Measurements from ENCODE around the gene SSBP2. TPM values are rescaled to one million over a fixed set of nuclear protein-coding genes. Genes with fewer than 3 reads are reported as not detected.

Gene SSBP2
- total RNA-seq, 1 donor from 2014 or later = 24.3 TPM

DNA sequence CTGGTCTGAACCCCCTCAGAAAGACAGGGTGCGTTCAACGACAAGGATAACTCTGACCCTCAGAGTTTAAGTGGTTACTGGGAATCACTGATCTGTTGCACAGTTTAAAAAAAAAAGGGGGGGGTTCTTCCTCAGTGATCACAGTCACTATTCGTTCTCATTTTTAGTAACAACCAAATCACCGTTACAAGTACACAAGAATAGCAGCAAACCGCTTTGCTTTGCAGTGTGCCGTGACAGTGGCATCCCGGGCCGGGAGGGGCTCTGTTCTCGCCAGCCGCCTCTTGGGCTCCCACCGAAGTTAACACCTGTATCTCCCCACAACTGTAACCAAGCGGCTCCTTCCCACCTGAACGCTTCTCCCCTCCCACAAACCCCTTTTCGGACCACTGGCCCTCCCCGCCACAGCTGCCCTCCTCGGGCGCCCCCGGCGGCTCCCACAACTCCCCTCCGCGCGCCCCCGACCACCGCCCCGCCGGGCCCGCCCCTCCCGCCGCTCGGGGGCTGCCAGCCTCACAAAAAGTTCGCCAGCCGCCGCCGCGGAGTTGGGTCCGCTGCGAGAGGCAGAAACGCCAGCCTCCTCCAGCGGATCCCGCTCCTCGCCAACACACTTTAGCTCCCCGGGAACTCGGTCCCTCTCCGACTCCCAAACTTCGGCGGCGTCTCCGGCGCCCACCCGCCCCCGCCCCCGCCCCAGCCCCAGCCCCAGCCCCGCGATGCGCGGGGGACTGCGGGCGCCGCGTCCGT is 1.2 kb downstream of the SSBP2 start:
- Mint-ChIP-seq H3K27me3 (ENCODE audit: low read depth) (peaks cover 13% of the 10 kb centered on the region), H3K9me3 (no peaks in the 10 kb centered on the region), H3K4me1 (ENCODE audit: low read depth) (peaks cover 37% of the 10 kb centered on the region), H3K4me3 (ENCODE audit: low read depth) (peak overlapping the region; percentile 92), H3K36me3 (ENCODE audit: low read depth) (no peaks in the 10 kb centered on the region), H3K27ac (peak overlapping the region; percentile 91)
- peak; percentile 35 for DNase-seq (ENCODE audit: low spot score)
- intact Hi-C loops (cut with micrococcal nuclease) = loop anchor here (1.0 to 5.0 kb wide), 6 partner anchors 117 to 447 kb away; partner anchors contain the start of gene ZCCHC9

- intact Hi-C loops (cut with micrococcal nuclease) = loop anchor here (1.0 to 2.0 kb wide), 3 partner anchors 116 to 242 kb away; no protein-coding TSS in a partner anchor
- peak overlapping the region; percentile 91 for H3K27ac Mint-ChIP-seq
- no peak for DNase-seq (ENCODE audit: low spot score)
- no peaks in the 10 kb centered on the region for H3K36me3 Mint-ChIP-seq (ENCODE audit: low read depth)
- H3K9me3 Mint-ChIP-seq = no peaks in the 10 kb centered on the region
- H3K4me1 Mint-ChIP-seq (ENCODE audit: low read depth) = peaks cover 35% of the 10 kb centered on the region
- peak overlapping the region; percentile 92 for H3K4me3 Mint-ChIP-seq (ENCODE audit: low read depth)
- H3K27me3 Mint-ChIP-seq (ENCODE audit: low read depth) = peaks cover 10% of the 10 kb centered on the region
Observed at GRCh38 chr5:81749192-81749560, 1.7 kb downstream of the SSBP2 start.

DNA sequence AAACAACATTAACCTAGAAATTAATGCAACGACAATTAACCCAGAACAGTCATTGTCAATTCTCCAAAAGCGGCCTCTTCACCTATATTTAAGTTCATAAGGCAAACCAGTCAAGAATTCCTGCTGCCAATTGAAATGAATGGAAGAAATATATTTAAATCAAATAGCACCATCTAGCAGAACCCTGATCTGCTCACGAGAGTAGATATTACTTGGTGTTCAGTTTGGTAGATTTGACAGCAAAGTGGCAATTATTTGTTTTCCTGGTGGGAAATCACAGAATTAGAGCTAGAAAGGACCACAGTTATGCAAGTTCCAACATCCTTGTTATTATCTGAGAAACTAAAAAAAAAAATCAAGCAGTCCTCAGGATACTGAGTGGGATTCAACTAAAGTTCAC is 2.3 kb downstream of the SSBP2 start:
- Mint-ChIP-seq H3K27me3 (ENCODE audit: low read depth) (peaks cover 7% of the 10 kb centered on the region), H3K27ac (no peak overlapping the region), H3K9me3 (no peaks in the 10 kb centered on the region), H3K4me3 (ENCODE audit: low read depth) (peak overlapping the region; percentile 92), H3K4me1 (ENCODE audit: low read depth) (peaks cover 35% of the 10 kb centered on the region), H3K36me3 (ENCODE audit: low read depth) (peaks cover 3% of the 10 kb centered on the region)
- DNase-seq (ENCODE audit: low spot score) = no peak
- intact Hi-C loops (cut with micrococcal nuclease) = loop anchor here (2.0 kb wide), 2 partner anchors 116 to 234 kb away; no protein-coding TSS in a partner anchor

- Mint-ChIP-seq H3K27ac (no peak overlapping the region), H3K27me3 (ENCODE audit: low read depth) (peaks cover 1% of the 10 kb centered on the region), H3K36me3 (ENCODE audit: low read depth) (peaks cover 9% of the 10 kb centered on the region), H3K9me3 (no peaks in the 10 kb centered on the region), H3K4me1 (ENCODE audit: low read depth) (peaks cover 32% of the 10 kb centered on the region), H3K4me3 (ENCODE audit: low read depth) (no peak overlapping the region)
- intact Hi-C loops (cut with micrococcal nuclease) = no loop called here
- DNase-seq (ENCODE audit: low spot score) = no peak
Observed at GRCh38 chr5:81747030-81747429, 3.9 kb downstream of the SSBP2 start.

DNA sequence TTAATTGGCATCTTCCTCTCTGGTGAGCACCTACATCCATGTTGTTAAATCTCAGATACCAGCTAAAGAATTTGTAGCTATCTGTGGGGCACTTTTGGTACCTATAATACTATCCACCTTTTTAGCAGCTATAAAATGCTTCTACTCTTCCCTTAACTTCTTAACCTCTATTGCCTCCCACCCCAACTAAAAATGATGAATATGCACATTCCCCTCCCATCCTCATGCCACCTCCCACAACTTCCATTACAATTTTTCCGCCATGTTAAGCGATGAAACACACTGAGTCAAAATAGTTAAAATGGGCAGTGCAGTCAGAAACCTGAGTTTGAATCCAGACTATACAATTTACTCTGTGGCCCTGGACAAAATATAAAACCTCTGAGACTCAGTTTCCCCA is 10.1 kb downstream of the SSBP2 start:
- no peaks in the 10 kb centered on the region for H3K27me3 Mint-ChIP-seq (ENCODE audit: low read depth)
- H3K4me3 Mint-ChIP-seq (ENCODE audit: low read depth) = no peak overlapping the region
- peaks cover 22% of the 10 kb centered on the region for H3K36me3 Mint-ChIP-seq (ENCODE audit: low read depth)
- peaks cover 8% of the 10 kb centered on the region for H3K4me1 Mint-ChIP-seq (ENCODE audit: low read depth)
- no peak overlapping the region for H3K27ac Mint-ChIP-seq
- no peaks in the 10 kb centered on the region for H3K9me3 Mint-ChIP-seq
- intact Hi-C loops (cut with micrococcal nuclease) = no loop called here
- DNase-seq (ENCODE audit: low spot score) = no peak

GRCh38 chr5:81739291-81739690 is 11.6 kb downstream of the SSBP2 start:
- H3K27me3 Mint-ChIP-seq (ENCODE audit: low read depth) = no peaks in the 10 kb centered on the region
- DNase-seq (ENCODE audit: low spot score) = no peak
- H3K4me1 Mint-ChIP-seq (ENCODE audit: low read depth) = peaks cover 9% of the 10 kb centered on the region
- peaks cover 22% of the 10 kb centered on the region for H3K36me3 Mint-ChIP-seq (ENCODE audit: low read depth)
- H3K9me3 Mint-ChIP-seq = no peaks in the 10 kb centered on the region
- no peak overlapping the region for H3K4me3 Mint-ChIP-seq (ENCODE audit: low read depth)
- intact Hi-C loops (cut with micrococcal nuclease) = no loop called here
- no peak overlapping the region for H3K27ac Mint-ChIP-seq

DNA sequence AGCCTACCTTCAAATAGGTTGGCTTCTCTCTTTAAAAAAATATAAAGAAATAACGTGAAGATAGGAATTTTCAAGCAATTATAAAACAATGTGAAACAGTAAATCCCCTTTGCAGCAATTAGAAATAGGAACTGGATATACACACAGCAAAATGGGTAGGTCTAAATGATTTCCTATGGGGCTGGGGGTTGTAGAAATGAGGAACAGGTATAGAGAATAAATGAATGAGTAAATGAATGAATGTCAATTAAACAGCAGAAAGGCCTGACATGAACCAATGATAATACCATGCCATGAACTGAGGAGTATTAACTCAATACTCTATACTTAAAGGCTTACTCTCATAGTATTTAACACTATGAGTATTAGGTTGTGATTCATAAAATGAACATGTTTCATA is 21.6 kb downstream of the SSBP2 start:
- peaks cover 15% of the 10 kb centered on the region for H3K4me1 Mint-ChIP-seq (ENCODE audit: low read depth)
- no peak overlapping the region for H3K27ac Mint-ChIP-seq
- no peak overlapping the region for H3K4me3 Mint-ChIP-seq (ENCODE audit: low read depth)
- no peaks in the 10 kb centered on the region for H3K9me3 Mint-ChIP-seq
- H3K27me3 Mint-ChIP-seq (ENCODE audit: low read depth) = no peaks in the 10 kb centered on the region
- peaks cover 4% of the 10 kb centered on the region for H3K36me3 Mint-ChIP-seq (ENCODE audit: low read depth)
- no peak for DNase-seq (ENCODE audit: low spot score)
- intact Hi-C loops (cut with micrococcal nuclease) = no loop called here

DNA sequence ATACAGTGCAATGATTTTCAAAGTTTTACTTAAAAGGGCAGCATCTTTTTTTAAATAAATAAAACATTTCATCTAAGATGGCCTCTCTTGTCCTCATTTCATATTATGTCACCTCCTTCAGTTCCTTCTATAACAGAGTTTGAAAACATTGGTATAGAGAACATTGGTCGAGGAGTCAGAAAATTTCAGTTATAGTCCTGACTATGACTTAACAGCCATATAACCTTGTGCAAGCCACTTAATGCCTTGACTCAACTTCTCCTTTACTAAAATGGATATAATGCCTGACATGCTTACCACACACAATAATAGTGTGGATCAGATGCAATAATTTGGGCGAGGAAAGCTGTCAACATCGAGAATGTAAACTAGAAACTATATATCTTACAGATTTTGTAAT is 22.6 kb downstream of the SSBP2 start:
- intact Hi-C loops (cut with micrococcal nuclease) = no loop called here
- Mint-ChIP-seq H3K36me3 (ENCODE audit: low read depth) (peaks cover 4% of the 10 kb centered on the region), H3K9me3 (no peaks in the 10 kb centered on the region), H3K4me3 (ENCODE audit: low read depth) (no peak overlapping the region), H3K27ac (no peak overlapping the region), H3K27me3 (ENCODE audit: low read depth) (no peaks in the 10 kb centered on the region), H3K4me1 (ENCODE audit: low read depth) (peaks cover 16% of the 10 kb centered on the region)
- no peak for DNase-seq (ENCODE audit: low spot score)

GRCh38 chr5:81726297-81726696 is 24.6 kb downstream of the SSBP2 start:
- Mint-ChIP-seq H3K9me3 (no peaks in the 10 kb centered on the region), H3K27ac (no peak overlapping the region), H3K27me3 (ENCODE audit: low read depth) (no peaks in the 10 kb centered on the region), H3K36me3 (ENCODE audit: low read depth) (peaks cover 4% of the 10 kb centered on the region), H3K4me1 (ENCODE audit: low read depth) (peaks cover 20% of the 10 kb centered on the region), H3K4me3 (ENCODE audit: low read depth) (no peak overlapping the region)
- intact Hi-C loops (cut with micrococcal nuclease) = no loop called here
- no peak for DNase-seq (ENCODE audit: low spot score)

DNA sequence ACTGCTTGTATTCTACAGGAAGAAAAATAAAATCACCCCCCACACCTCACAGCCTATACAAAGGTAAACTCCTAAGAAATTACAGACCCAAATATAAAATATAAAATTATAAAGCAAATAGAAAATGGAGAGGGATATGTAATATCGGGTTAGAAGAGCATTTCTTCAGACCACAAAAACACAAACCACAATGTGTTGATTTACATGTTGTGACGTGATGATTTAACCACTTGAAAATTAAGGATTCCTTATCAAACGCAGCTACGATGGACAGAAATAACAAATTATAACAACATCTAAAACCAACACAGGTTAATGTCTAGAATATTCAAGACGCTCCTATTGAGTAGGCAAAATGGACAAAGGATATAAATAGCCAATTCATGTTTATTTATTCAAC is 26.3 kb downstream of the SSBP2 start:
- no peak overlapping the region for H3K27ac Mint-ChIP-seq
- peaks cover 29% of the 10 kb centered on the region for H3K4me1 Mint-ChIP-seq (ENCODE audit: low read depth)
- H3K36me3 Mint-ChIP-seq (ENCODE audit: low read depth) = peaks cover 4% of the 10 kb centered on the region
- H3K4me3 Mint-ChIP-seq (ENCODE audit: low read depth) = no peak overlapping the region
- no peaks in the 10 kb centered on the region for H3K9me3 Mint-ChIP-seq
- DNase-seq (ENCODE audit: low spot score) = no peak
- H3K27me3 Mint-ChIP-seq (ENCODE audit: low read depth) = no peaks in the 10 kb centered on the region
- intact Hi-C loops (cut with micrococcal nuclease) = no loop called here

DNA sequence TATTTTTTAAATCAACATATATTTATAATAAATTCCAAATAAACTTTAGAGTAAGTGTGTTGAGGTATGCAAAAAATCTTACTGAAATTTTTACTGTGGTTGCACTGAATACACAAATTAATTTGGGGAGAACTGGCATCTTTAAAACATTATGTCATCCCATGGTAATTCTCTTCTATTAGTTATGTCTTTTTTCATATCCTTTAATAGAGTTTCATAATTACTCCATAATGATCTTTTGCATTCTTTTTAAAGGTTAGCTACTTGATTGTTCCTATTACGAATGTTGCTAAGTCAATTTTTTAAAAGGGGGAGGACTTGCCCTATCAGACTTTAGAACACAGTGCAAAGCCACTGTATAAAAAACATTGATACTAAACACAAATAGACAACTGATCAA is 26.8 kb downstream of the SSBP2 start:
- peaks cover 4% of the 10 kb centered on the region for H3K36me3 Mint-ChIP-seq (ENCODE audit: low read depth)

DNA sequence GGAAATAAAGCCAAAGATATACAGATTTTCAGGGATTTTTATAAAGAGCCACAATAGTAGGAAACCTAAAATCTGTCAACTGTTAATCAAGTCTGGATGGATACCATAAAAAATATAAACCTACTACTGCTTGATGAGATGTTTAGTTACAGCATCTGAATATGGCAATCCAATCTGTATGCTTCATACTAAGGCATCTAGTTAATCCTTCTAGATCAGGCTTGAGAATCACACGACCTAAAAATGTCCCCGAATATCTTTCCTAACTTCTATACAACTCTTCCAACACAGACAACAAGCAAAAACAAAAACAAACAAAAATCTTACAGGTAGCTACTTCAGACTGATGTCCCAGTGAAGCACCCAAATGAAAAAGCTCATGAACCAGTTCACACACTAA is 29.8 kb downstream of the SSBP2 start:
- no peak overlapping the region for H3K4me3 Mint-ChIP-seq (ENCODE audit: low read depth)
- no peak for DNase-seq (ENCODE audit: low spot score)
- intact Hi-C loops (cut with micrococcal nuclease) = no loop called here
- peaks cover 40% of the 10 kb centered on the region for H3K4me1 Mint-ChIP-seq (ENCODE audit: low read depth)
- no peaks in the 10 kb centered on the region for H3K9me3 Mint-ChIP-seq
- H3K27ac Mint-ChIP-seq = peak overlapping the region; percentile 7
- H3K27me3 Mint-ChIP-seq (ENCODE audit: low read depth) = no peaks in the 10 kb centered on the region
- H3K36me3 Mint-ChIP-seq (ENCODE audit: low read depth) = peaks cover 4% of the 10 kb centered on the region

More for the DNA sequence above, 26.8 kb downstream of the SSBP2 start:
- no peak overlapping the region for H3K4me3 Mint-ChIP-seq (ENCODE audit: low read depth)
- no peak overlapping the region for H3K27ac Mint-ChIP-seq
- intact Hi-C loops (cut with micrococcal nuclease) = no loop called here
- H3K27me3 Mint-ChIP-seq (ENCODE audit: low read depth) = no peaks in the 10 kb centered on the region
- peaks cover 34% of the 10 kb centered on the region for H3K4me1 Mint-ChIP-seq (ENCODE audit: low read depth)
- no peak for DNase-seq (ENCODE audit: low spot score)
- H3K9me3 Mint-ChIP-seq = no peaks in the 10 kb centered on the region

DNA sequence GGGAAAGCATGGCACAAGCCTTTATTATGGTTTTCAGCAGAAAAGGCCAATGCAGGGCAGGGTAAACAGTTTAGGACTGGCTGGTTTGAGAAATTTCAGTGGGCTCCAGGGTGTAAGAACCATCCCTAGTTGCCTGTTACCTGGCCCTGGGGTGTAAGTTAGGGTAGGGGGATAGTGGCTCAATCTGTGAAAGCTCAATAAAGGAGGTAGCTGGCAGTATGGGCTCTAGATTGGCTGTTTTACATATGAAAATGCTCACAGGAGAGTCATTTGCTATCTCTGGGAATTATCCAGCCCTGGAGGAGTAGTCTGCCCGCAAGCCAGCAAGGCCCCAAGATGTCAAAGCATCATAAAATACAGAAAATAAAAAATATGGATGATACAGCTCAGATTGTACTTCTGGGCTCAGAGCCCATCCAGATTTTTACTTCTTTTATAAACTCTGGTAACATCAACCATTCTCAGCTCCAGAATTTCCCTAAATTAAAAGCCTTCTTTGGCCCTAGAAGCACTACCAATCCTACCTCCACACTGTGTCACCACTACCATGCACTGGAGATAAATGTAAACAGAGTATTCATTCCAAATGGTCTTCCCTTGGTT is 31.1 kb downstream of the SSBP2 start:
- H3K4me3 Mint-ChIP-seq (ENCODE audit: low read depth) = no peak overlapping the region
- DNase-seq (ENCODE audit: low spot score) = no peak
- no peaks in the 10 kb centered on the region for H3K27me3 Mint-ChIP-seq (ENCODE audit: low read depth)
- intact Hi-C loops (cut with micrococcal nuclease) = no loop called here
- peaks cover 1% of the 10 kb centered on the region for H3K36me3 Mint-ChIP-seq (ENCODE audit: low read depth)
- H3K27ac Mint-ChIP-seq = no peak overlapping the region
- peaks cover 45% of the 10 kb centered on the region for H3K4me1 Mint-ChIP-seq (ENCODE audit: low read depth)
- H3K9me3 Mint-ChIP-seq = no peaks in the 10 kb centered on the region

Data from activated T-helper 2 cell treated with anti-CD3 and anti-CD28 coated beads, Interferon-gamma antibody, Interleukin-2, Interleukin-4, amounts not matched to agents 10 μg/mL and 5 μg/mL and 100 μg/mL, durations not matched to agents 14 hours and 24 hours and 36 hours (primary cell).